Ascending aorta (tissue), 2 donors: ENCODE results near the gene FXYD1. TPM values are rescaled to one million over a fixed set of nuclear protein-coding genes. Genes with fewer than 3 reads are reported as not detected.

Source experiments
- DNase-seq, 2 donors: peaks; one replicate each; pipeline ENCODE4 v3.0.0-alpha.2; 2019; ENCODE audit warnings: low spot score in 2 of 2
- H3K27ac ChIP-seq, 2 donors: fragments of 200-600 bp; sonication (generic); one replicate each; pipeline ENCODE4 v1.5.1; 2016 to 2017; ENCODE audit warnings: mild to moderate bottlenecking in 1 of 2
- H3K27me3 ChIP-seq: fragments of 200-600 bp; sonication (generic); one replicate; pipeline ENCODE4 v1.5.1; 2017
- H3K36me3 ChIP-seq, 2 donors: fragments of 200-600 bp; sonication (generic); one replicate each; pipeline ENCODE4 v1.5.1; 2016
- H3K4me1 ChIP-seq, 2 donors: fragments of 200-600 bp; sonication (generic); one replicate each; pipeline ENCODE4 v1.5.1; 2016 to 2017; ENCODE audit warnings: mild to moderate bottlenecking in 1 of 2
- H3K4me3 ChIP-seq, 2 donors: fragments of 200-600 bp; sonication (generic); one replicate each; pipeline ENCODE4 v1.5.1; 2016 to 2017; ENCODE audit warnings: mild to moderate bottlenecking in 1 of 2
- H3K9me3 ChIP-seq, 2 donors: fragments of 200-600 bp; sonication (generic); one replicate each; pipeline ENCODE4 v1.5.1; 2016
- intact Hi-C: fragments of 100-400 bp; cut with DNase I; formaldehyde crosslinking; loops from one replicate; pipeline ENCODE4 v1.15.1; 2023
- total RNA-seq: library from RNA; depleted of rRNA; stranded (reverse); fragments of >200 nt; gene quantifications from one replicate; pipeline ENCODE4 v1.1.0, GENCODE V29; 2016
- TF ChIP-seq, protein P1 (sequence below), 3 experiments: fragments of 200-600 bp in 2 of 3; fragments of 450-650 bp in 1 of 3; sonication (generic) in 2 of 3; IDR thresholded peaks; one replicate each; pipeline ENCODE4 v1.5.1; 2016 to 2019; ENCODE audit warnings: antibody characterized with exemption in 3 of 3, mild to moderate bottlenecking in 1 of 3, moderate library complexity in 1 of 3

FXYD1 gene
- total RNA-seq, 1 donor from 2014 or later, result 34.8 TPM

DNA sequence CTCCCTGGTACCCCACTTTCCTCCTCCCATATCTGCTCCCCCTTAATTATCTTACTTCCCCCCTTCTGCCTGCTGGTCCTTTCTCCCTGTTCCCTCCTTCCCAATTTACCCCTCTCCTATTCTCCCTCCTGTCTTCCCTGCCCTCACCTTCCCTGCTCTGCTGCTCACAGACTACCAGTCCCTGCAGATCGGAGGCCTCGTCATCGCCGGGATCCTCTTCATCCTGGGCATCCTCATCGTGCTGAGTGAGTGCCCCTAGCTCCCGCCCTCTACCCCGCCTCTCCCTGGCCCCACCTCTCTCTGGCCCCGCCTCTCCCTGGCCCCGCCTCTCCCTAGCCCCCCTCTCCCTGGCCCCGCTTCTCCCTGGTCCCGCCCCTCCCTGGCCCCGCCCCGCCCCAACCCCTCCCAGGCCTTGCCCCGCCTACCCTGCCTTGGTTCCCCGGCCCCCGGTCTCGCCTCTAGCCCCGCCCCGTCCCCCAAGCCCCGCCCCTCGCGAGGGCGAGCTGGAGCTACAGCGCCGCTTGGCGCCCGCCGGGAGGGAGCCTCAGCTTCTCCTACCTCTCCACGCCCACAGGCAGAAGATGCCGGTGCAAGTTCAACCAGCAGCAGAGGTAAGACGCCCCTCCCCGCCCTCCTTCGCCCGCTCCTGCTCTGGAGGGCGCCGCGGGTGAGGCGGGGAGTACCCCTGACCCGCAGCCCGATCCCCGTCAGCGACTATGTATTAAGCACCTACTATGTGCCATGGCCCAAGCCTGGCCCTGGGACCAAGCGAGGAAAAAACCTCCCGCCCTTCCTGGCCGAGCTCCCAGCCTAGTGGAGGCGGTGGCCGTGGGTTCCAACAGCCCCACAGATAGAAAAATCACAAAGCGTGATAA, 2.6 kb downstream of the FXYD1 start:
- Histone ChIP-seq H3K36me3 (no peaks in the 10 kb centered on the region), H3K27ac (peak overlapping the region; percentile 94 to 96), H3K4me1 (peaks cover 12 to 31% of the 10 kb centered on the region in 2 donors), H3K9me3 (no peaks in the 10 kb centered on the region), H3K27me3 (no peaks in the 10 kb centered on the region), H3K4me3 (peak overlapping the region; percentile 52 to 66)
- TF ChIP-seq, protein P1, sequence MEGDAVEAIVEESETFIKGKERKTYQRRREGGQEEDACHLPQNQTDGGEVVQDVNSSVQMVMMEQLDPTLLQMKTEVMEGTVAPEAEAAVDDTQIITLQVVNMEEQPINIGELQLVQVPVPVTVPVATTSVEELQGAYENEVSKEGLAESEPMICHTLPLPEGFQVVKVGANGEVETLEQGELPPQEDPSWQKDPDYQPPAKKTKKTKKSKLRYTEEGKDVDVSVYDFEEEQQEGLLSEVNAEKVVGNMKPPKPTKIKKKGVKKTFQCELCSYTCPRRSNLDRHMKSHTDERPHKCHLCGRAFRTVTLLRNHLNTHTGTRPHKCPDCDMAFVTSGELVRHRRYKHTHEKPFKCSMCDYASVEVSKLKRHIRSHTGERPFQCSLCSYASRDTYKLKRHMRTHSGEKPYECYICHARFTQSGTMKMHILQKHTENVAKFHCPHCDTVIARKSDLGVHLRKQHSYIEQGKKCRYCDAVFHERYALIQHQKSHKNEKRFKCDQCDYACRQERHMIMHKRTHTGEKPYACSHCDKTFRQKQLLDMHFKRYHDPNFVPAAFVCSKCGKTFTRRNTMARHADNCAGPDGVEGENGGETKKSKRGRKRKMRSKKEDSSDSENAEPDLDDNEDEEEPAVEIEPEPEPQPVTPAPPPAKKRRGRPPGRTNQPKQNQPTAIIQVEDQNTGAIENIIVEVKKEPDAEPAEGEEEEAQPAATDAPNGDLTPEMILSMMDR (IDR thresholded peaks at IDR 0.05), result peak; percentile 27 to 75 (median 45)
- intact Hi-C loops, result loop anchor here (1.0 to 10.0 kb wide), 6 partner anchors 13 to 1346 kb away; partner anchors contain the start of genes FXYD5, IGFLR1, KCTD15 and LIN37
- peak; percentile 77 to 96 for DNase-seq

DNA sequence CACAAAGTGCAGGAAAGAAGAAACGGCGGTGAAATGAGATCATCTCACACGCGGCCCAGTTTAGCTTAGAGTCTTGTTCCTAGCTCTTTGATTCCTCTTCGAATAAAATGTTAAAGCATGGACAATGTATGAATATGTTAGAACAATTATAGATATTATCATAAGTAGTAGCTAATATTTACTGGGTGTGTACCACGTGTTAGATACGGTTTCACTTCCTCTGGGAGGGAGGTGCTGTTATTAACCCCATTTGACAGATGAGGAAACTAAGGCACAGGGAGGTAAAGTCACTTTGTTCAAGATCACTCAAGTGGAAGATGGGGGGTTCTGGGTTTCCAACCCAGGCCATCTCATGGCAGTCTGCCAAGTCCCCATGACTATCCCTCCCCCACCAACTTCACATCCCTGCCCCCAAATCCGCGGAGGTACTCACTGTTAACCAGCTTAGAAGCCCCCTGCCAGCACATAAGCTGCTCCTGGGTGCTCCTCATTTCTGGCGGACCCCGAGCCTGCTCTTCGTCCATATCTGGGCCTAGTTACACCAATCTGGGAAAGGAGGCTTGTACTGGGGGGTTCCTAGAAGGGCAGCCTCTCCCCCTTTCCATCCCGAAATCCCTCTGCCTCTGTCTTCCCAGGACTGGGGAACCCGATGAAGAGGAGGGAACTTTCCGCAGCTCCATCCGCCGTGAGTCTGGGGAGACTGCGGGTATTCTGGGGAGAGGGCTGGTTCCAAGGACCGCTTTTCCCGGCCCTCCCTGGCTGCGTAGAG, 3.4 kb downstream of the FXYD1 start:
- H3K27me3 ChIP-seq, result no peaks in the 10 kb centered on the region

GRCh38 chr19:35142606-35143230, 4.1 kb downstream of the FXYD1 start:
- peak overlapping the region in 1 of 2 donors; percentile 1 for H3K4me3 ChIP-seq
- no peaks in the 10 kb centered on the region for H3K9me3 ChIP-seq
- no peaks in the 10 kb centered on the region for H3K27me3 ChIP-seq
- DNase-seq, result no peak
- TF ChIP-seq, protein P1 (IDR thresholded peaks at IDR 0.05), result peak in 2 of 3 experiments; percentile 49 to 68
- no peak overlapping the region for H3K27ac ChIP-seq
- intact Hi-C loops, result loop anchor here (10.0 kb wide), 2 partner anchors 602 to 1348 kb away; partner anchors contain the start of genes IGFLR1, KCTD15, LIN37 and PSENEN
- peaks cover 12 to 31% of the 10 kb centered on the region in 2 donors for H3K4me1 ChIP-seq
- H3K36me3 ChIP-seq, result no peaks in the 10 kb centered on the region

More for the DNA sequence above, 3.4 kb downstream of the FXYD1 start:
- DNase-seq, result no peak
- TF ChIP-seq, protein P1 (IDR thresholded peaks at IDR 0.05), result no peak
- intact Hi-C loops, result loop anchor here (1.0 to 10.0 kb wide), 6 partner anchors 12 to 1347 kb away; partner anchors contain the start of genes FXYD5, IGFLR1, KCTD15 and LIN37
- Histone ChIP-seq H3K4me1 (peaks cover 12 to 31% of the 10 kb centered on the region in 2 donors), H3K27ac (peak overlapping the region; percentile 18 to 42), H3K9me3 (no peaks in the 10 kb centered on the region), H3K36me3 (no peaks in the 10 kb centered on the region), H3K4me3 (peak overlapping the region in 1 of 2 donors; percentile 23)

- TF ChIP-seq, protein P1 (IDR thresholded peaks at IDR 0.05), result no peak
- no peak within 1 kb of the TSS for H3K27ac ChIP-seq
- H3K4me3 ChIP-seq, result peak within 1 kb of the TSS in 1 of 2 donors; percentile 1
- H3K27me3 ChIP-seq, result no peaks in the 10 kb centered on the region
- peaks cover 10 to 28% of the 10 kb centered on the region in 2 donors for H3K4me1 ChIP-seq
- no peaks in the 10 kb centered on the region for H3K36me3 ChIP-seq
- H3K9me3 ChIP-seq, result no peaks in the 10 kb centered on the region
- DNase-seq, result no peak
- intact Hi-C loops, result loop anchor here (10.0 kb wide), 2 partner anchors 602 to 1348 kb away; partner anchors contain the start of genes IGFLR1, KCTD15, LIN37 and PSENEN
Measured at GRCh38 chr19:35143231-35143715, 4.6 kb downstream of the FXYD1 start, which contains the start of gene FXYD7. Gene FXYD7, plus strand, starts transcription at chr19:35143255. Its CDS starts 79 bp downstream, at chr19:35143334.

DNA sequence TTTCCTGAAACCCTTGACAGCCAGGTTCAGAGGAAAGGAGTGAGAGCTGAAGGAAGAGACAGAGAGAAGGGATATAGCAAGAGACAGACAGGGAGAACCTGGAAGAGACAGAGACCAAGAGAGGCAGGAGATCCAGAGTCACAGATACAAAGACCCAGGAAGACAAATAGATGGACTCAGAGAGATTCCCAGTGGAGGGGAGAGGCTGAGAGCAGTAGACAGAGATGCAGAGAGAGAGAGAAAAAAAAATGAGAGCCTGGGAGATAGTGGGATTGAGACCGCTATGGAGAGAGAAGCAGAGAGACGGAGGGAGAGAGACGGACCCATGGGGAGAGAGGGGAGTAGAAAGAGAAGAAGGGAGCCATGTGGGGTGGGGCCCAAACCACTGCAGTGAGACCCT, 5.2 kb downstream of the FXYD1 start:
- H3K4me1 ChIP-seq, result peaks cover 8 to 22% of the 10 kb centered on the region in 2 donors
- intact Hi-C loops, result loop anchor here (10.0 kb wide), 2 partner anchors 601 to 1349 kb away; partner anchors contain the start of genes IGFLR1, KCTD15, LIN37 and PSENEN
- TF ChIP-seq, protein P1 (IDR thresholded peaks at IDR 0.05), result no peak
- no peaks in the 10 kb centered on the region for H3K27me3 ChIP-seq
- H3K36me3 ChIP-seq, result no peaks in the 10 kb centered on the region
- DNase-seq, result no peak
- no peaks in the 10 kb centered on the region for H3K9me3 ChIP-seq
- H3K27ac ChIP-seq, result no peak overlapping the region
- H3K4me3 ChIP-seq, result no peak overlapping the region
